H9 (cell line): ENCODE data around the gene RAB3B. TPM values are rescaled to one million over a fixed set of nuclear protein-coding genes. Genes with fewer than 3 reads are reported as not detected.

ENCODE experiments used
- DNase-seq: peaks from one replicate; pipeline ENCODE4 v3.0.0-alpha.2; 2017
- H2AFZ ChIP-seq: one replicate; pipeline ENCODE4 v1.6.1; 2013; ENCODE audit warnings: mild to moderate bottlenecking, low read length, control low read depth, moderate library complexity
- H2AK5ac ChIP-seq: 2 replicates; pipeline ENCODE4 v1.6.1; 2013; ENCODE audit warnings: low read length, control low read depth, mixed read lengths; ENCODE audit not compliant: insufficient read length
- H2BK120ac ChIP-seq: one replicate; pipeline ENCODE4 v1.6.1; 2013; ENCODE audit warnings: low read depth, mild to moderate bottlenecking, low read length, control low read depth, inconsistent platforms; ENCODE audit not compliant: poor library complexity, severe bottlenecking
- H2BK12ac ChIP-seq: 2 replicates; pipeline ENCODE4 v1.6.1; 2013; ENCODE audit warnings: low read length, control low read depth, mixed read lengths, low read depth; ENCODE audit not compliant: insufficient read length
- H2BK15ac ChIP-seq: 2 replicates; pipeline ENCODE4 v1.6.1; 2013; ENCODE audit warnings: low read depth, low read length, control low read depth
- H2BK20ac ChIP-seq: one replicate; pipeline ENCODE4 v1.6.1; 2013; ENCODE audit warnings: low read depth, mild to moderate bottlenecking, low read length, control low read depth, inconsistent platforms; ENCODE audit not compliant: poor library complexity, severe bottlenecking
- H2BK5ac ChIP-seq: 2 replicates; pipeline ENCODE4 v1.6.1; 2013; ENCODE audit warnings: low read length, control low read depth, mixed read lengths; ENCODE audit not compliant: insufficient read length
- H3K14ac ChIP-seq: 2 replicates; pipeline ENCODE4 v1.6.1; 2013; ENCODE audit warnings: low read length, control low read depth; ENCODE audit not compliant: insufficient read depth
- H3K18ac ChIP-seq: 2 replicates; pipeline ENCODE4 v1.6.1; 2013; ENCODE audit warnings: low read depth, mild to moderate bottlenecking, mixed read lengths, low read length, control low read depth; ENCODE audit not compliant: insufficient read length
- H3K23ac ChIP-seq: 2 replicates; pipeline ENCODE4 v1.6.1; 2013; ENCODE audit warnings: low read length, control low read depth, mixed read lengths, low read depth; ENCODE audit not compliant: insufficient read length
- H3K23me2 ChIP-seq: 2 replicates; pipeline ENCODE4 v1.6.1; 2013; ENCODE audit warnings: low read depth, mild to moderate bottlenecking, mixed read lengths, low read length, control low read depth; ENCODE audit not compliant: insufficient read length, poor library complexity, severe bottlenecking
- H3K27ac ChIP-seq: 2 replicates; pipeline ENCODE4 v1.5.1; 2013; ENCODE audit warnings: low read length, control low read depth, mixed read lengths, low read depth; ENCODE audit not compliant: insufficient read length
- H3K27me3 ChIP-seq: 2 replicates; pipeline ENCODE4 v1.6.1; 2013; ENCODE audit warnings: low read length, control low read depth, inconsistent platforms; ENCODE audit not compliant: insufficient read depth
- H3K4ac ChIP-seq: 2 replicates; pipeline ENCODE4 v1.6.1; 2013; ENCODE audit warnings: low read depth, mild to moderate bottlenecking, control low read depth, inconsistent platforms, low read length, moderate library complexity
- H3K4me1 ChIP-seq: 2 replicates; pipeline ENCODE4 v1.6.1; 2013; ENCODE audit warnings: low read length, control low read depth, inconsistent platforms; ENCODE audit not compliant: insufficient read depth
- H3K4me2 ChIP-seq: 2 replicates; pipeline ENCODE4 v1.6.1; 2013; ENCODE audit warnings: low read length, control low read depth, mixed read lengths; ENCODE audit not compliant: insufficient read length, insufficient read depth
- H3K56ac ChIP-seq: 2 replicates; pipeline ENCODE4 v1.6.1; 2013; ENCODE audit warnings: low read depth, mild to moderate bottlenecking, mixed read lengths, low read length, control low read depth; ENCODE audit not compliant: insufficient read length
- H3K79me1 ChIP-seq: 2 replicates; pipeline ENCODE4 v1.6.1; 2013; ENCODE audit warnings: low read depth, mild to moderate bottlenecking, moderate library complexity, low read length, control low read depth, inconsistent platforms; ENCODE audit not compliant: insufficient read depth, poor library complexity, severe bottlenecking
- H3K79me2 ChIP-seq: 2 replicates; pipeline ENCODE4 v1.6.1; 2013; ENCODE audit warnings: low read length, control low read depth, inconsistent platforms; ENCODE audit not compliant: insufficient read depth
- H3K9ac ChIP-seq: 2 replicates; pipeline ENCODE4 v1.6.1; 2013; ENCODE audit warnings: low read length, control low read depth, mixed read lengths; ENCODE audit not compliant: insufficient read length; ENCODE audit errors: extremely low read depth
- H3K9me3 ChIP-seq: one replicate; pipeline ENCODE4 v1.6.1; 2013; ENCODE audit warnings: low read depth, low read length, inconsistent platforms; ENCODE audit not compliant: control insufficient read depth
- H3T11ph ChIP-seq: one replicate; pipeline ENCODE4 v1.6.1; 2013; ENCODE audit warnings: mild to moderate bottlenecking, low read length, control low read depth, inconsistent platforms
- H4K20me1 ChIP-seq: one replicate; pipeline ENCODE4 v1.6.1; 2013; ENCODE audit not compliant: control insufficient read depth, insufficient read length, insufficient read depth
- H4K5ac ChIP-seq: 2 replicates; pipeline ENCODE4 v1.6.1; 2013; ENCODE audit warnings: low read depth, mild to moderate bottlenecking, mixed read lengths, low read length, control low read depth; ENCODE audit not compliant: insufficient read length
- H4K8ac ChIP-seq: replicated peaks from 2 replicates; pipeline ENCODE4 v1.6.1; 2013; ENCODE audit warnings: low read length, control low read depth, mixed read lengths, low read depth; ENCODE audit not compliant: insufficient read length
- H4K91ac ChIP-seq: 2 replicates; pipeline ENCODE4 v1.6.1; 2013; ENCODE audit warnings: low read depth, mild to moderate bottlenecking, moderate library complexity, mixed read lengths, low read length, control low read depth; ENCODE audit not compliant: insufficient read length
- H3K27ac Mint-ChIP-seq, 3 experiments: 2 replicates in 2 of 3; 3 replicates in 1 of 3; pipeline ENCODE4 v1.8.0; 2020 to 2021; ENCODE audit warnings: mixed read lengths in 3 of 3, mild to moderate bottlenecking in 1 of 3, moderate library complexity in 1 of 3
- H3K27me3 Mint-ChIP-seq: 2 replicates; pipeline ENCODE4 v1.8.0; 2021; ENCODE audit warnings: low read depth, mild to moderate bottlenecking, moderate library complexity, mixed read lengths
- H3K36me3 Mint-ChIP-seq, 3 experiments: 2 replicates in 2 of 3; 3 replicates in 1 of 3; pipeline ENCODE4 v1.8.0; 2020 to 2021; ENCODE audit warnings: low read depth in 3 of 3, mixed read lengths in 3 of 3; ENCODE audit not compliant: insufficient read depth in 1 of 3
- H3K4me1 Mint-ChIP-seq, 2 experiments: 2 replicates each; pipeline ENCODE4 v1.8.0; 2020; ENCODE audit warnings: mixed read lengths in 2 of 2
- H3K4me3 Mint-ChIP-seq, 2 experiments: 2 replicates in 1 of 2; 3 replicates in 1 of 2; pipeline ENCODE4 v1.8.0; 2020 to 2021; ENCODE audit warnings: mild to moderate bottlenecking in 2 of 2, mixed read lengths in 2 of 2, moderate library complexity in 1 of 2
- H3K9me3 Mint-ChIP-seq, 2 experiments: 2 replicates in 1 of 2; 3 replicates in 1 of 2; pipeline ENCODE4 v1.8.0; 2020; ENCODE audit warnings: mild to moderate bottlenecking in 2 of 2, mixed read lengths in 2 of 2, moderate library complexity in 1 of 2
- CTCF ChIP-seq: fragments of 200-600 bp; sonication (generic); conservative IDR thresholded peaks from 3 replicates; pipeline ENCODE4 v1.8.0; 2021; ENCODE audit warnings: antibody characterized with exemption, mild to moderate bottlenecking
- WGBS: extraction: QIAGEN DNeasy Blood & Tissue Kit; methylation state at CpG from one replicate; pipeline ENCODE4 v1.1.7; 2013; ENCODE audit warnings: missing lambda C conversion rate, low lambda C conversion rate, mixed read lengths; ENCODE audit not compliant: insufficient read length; ENCODE audit errors: extremely low coverage; 5-methylcytosine and 5-hydroxymethylcytosine counted together
- total RNA-seq: library from RNA; stranded (reverse); gene quantifications from 2 replicates; pipeline ENCODE4 v1.2.1, GENCODE V29; 2021

RAB3B gene
- total RNA-seq, 1 experiment from 2014 or later = 30.6 TPM

DNA sequence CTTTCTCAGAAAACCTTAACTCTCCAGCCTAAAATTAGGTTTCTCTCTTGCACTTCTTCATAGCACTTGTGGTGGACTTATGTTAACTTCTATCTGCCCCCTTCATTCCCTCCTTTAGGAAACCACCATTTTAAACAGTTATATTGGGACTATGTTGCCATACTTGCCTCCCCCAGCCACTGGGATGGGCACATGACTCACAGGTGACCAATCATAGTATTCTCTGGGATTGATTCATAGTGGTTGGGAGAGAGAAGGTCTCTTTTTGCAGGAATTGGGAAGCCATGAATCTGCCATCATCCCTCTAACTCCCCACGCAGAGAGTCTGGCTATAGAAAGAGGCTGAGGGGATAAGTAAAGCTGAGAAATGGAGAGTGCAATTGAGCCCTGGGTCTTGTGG is 61.6 kb downstream of the RAB3B start:
- H3K4me3 Mint-ChIP-seq = no peak overlapping the region
- H3K27ac Mint-ChIP-seq = no peak overlapping the region

More for the DNA sequence above, 61.6 kb downstream of the RAB3B start:
- no peak overlapping the region for H2BK12ac ChIP-seq
- no peak overlapping the region for H3K23ac ChIP-seq
- H3K27me3 ChIP-seq = no peaks in the 10 kb centered on the region
- H2AFZ ChIP-seq = no peak overlapping the region
- no peak overlapping the region for H2BK20ac ChIP-seq
- H3K27me3 Mint-ChIP-seq = no peaks in the 10 kb centered on the region
- no CpG with 5 or more reads among the region's 1 CpG for WGBS
- H3K27ac ChIP-seq = no peak overlapping the region
- TF ChIP-seq CTCF = no peak
- no peaks in the 10 kb centered on the region for H3K4me1 ChIP-seq
- H3K14ac ChIP-seq = no peak overlapping the region
- H3T11ph ChIP-seq = no peak overlapping the region
- no peak overlapping the region for H4K8ac ChIP-seq
- no peak overlapping the region for H4K91ac ChIP-seq
- H4K20me1 ChIP-seq = no peaks in the 10 kb centered on the region
- no peaks in the 10 kb centered on the region for H3K9me3 Mint-ChIP-seq
- no peak overlapping the region for H3K4me2 ChIP-seq
- H2BK5ac ChIP-seq = no peak overlapping the region
- no peak for DNase-seq
- no peaks in the 10 kb centered on the region for H3K9me3 ChIP-seq
- H3K4ac ChIP-seq = no peak overlapping the region
- H3K9ac ChIP-seq = no peak overlapping the region
- no peaks in the 10 kb centered on the region for H3K23me2 ChIP-seq
- no peak overlapping the region for H3K18ac ChIP-seq
- peaks cover 6 to 36% (median 24%) of the 10 kb centered on the region in 3 experiments; a peak in 5 of 7 replicates for H3K36me3 Mint-ChIP-seq
- H3K56ac ChIP-seq = no peak overlapping the region
- no peak overlapping the region for H2BK120ac ChIP-seq
- H2AK5ac ChIP-seq = no peak overlapping the region
- H3K79me2 ChIP-seq = no peaks in the 10 kb centered on the region
- no peak overlapping the region for H2BK15ac ChIP-seq
- H3K4me1 Mint-ChIP-seq = peaks cover 4% of the 10 kb centered on the region in 2 experiments; a peak in 3 of 4 replicates
- H4K5ac ChIP-seq = no peak overlapping the region
- no peaks in the 10 kb centered on the region for H3K79me1 ChIP-seq
